ENCODE results near the gene ECE1. TPM values are rescaled to one million over a fixed set of nuclear protein-coding genes. Genes with fewer than 3 reads are reported as not detected.

The ECE1 gene
- total and polyA plus RNA-seq, 2 of the 13 experiments (the other 11 are each of a cell fraction or from before 2014, with no cell fraction given) = 13.5 to 21.2 TPM

- no peak for TF ChIP-seq RELA (CRISPR knock-in tag; IDR thresholded peaks at IDR 0.05)
- TF ChIP-seq E2F2 (CRISPR knock-in tag; IDR thresholded peaks at IDR 0.05; ENCODE audit: borderline replicate concordance) = no peak
- TF ChIP-seq HNRNPK (IDR thresholded peaks at IDR 0.05; ENCODE audit: low read depth, low read length, poor library complexity, severe bottlenecking) = no peak
- TF ChIP-seq TSC22D2 (CRISPR knock-in tag; IDR thresholded peaks at IDR 0.05; ENCODE audit: borderline replicate concordance) = no peak
- no peak for TF ChIP-seq RFX5 (IDR thresholded peaks at IDR 0.05; ENCODE audit: low read depth, low read length)
- TF ChIP-seq SATB2 (CRISPR knock-in tag; IDR thresholded peaks at IDR 0.05) = no peak
- peak; percentile 64 for TF ChIP-seq JUND (CRISPR knock-in tag; IDR thresholded peaks at IDR 0.05)
- no peak for TF ChIP-seq NR2C2 (CRISPR knock-in tag; IDR thresholded peaks at IDR 0.05; ENCODE audit: borderline replicate concordance)
- no peak for TF ChIP-seq ZNF713 (CRISPR knock-in tag; IDR thresholded peaks at IDR 0.05)
- no peak for TF ChIP-seq CHD2 (IDR thresholded peaks at IDR 0.05; ENCODE audit: low read depth, low read length)
- peak; percentile 74 for TF ChIP-seq ZMYM4 (CRISPR knock-in tag; IDR thresholded peaks at IDR 0.05)
- peak; percentile 23; the same call in 1 of the 2 replicates for TF ChIP-seq NKX3-1 (CRISPR knock-in tag; IDR thresholded peaks at IDR 0.05)
- TF ChIP-seq ISX (CRISPR knock-in tag; conservative IDR thresholded peaks at IDR 0.05) = no peak
- no peak for TF ChIP-seq MAFF (IDR thresholded peaks at IDR 0.05; ENCODE audit: low read depth, low read length)
- TF ChIP-seq ZSCAN9 (CRISPR knock-in tag; IDR thresholded peaks at IDR 0.05; ENCODE audit: borderline replicate concordance) = no peak
- TF ChIP-seq MEIS1 (CRISPR knock-in tag; IDR thresholded peaks at IDR 0.05; ENCODE audit: borderline replicate concordance) = peak; percentile 64; the same call in 1 of the 2 replicates
- no peak for TF ChIP-seq ZNF766 (CRISPR knock-in tag; IDR thresholded peaks at IDR 0.05; ENCODE audit: borderline replicate concordance)
- TF ChIP-seq PAXIP1 (CRISPR knock-in tag; conservative IDR thresholded peaks at IDR 0.05) = peak; percentile 95
- no peak for TF ChIP-seq ZNF280D (CRISPR knock-in tag; IDR thresholded peaks at IDR 0.05)
- TF ChIP-seq ESRRA (CRISPR knock-in tag; IDR thresholded peaks at IDR 0.05; ENCODE audit: low read depth) = no peak
- TF ChIP-seq ZNF784 (CRISPR knock-in tag; IDR thresholded peaks at IDR 0.05; ENCODE audit: borderline replicate concordance) = no peak
- TF ChIP-seq ZNF329 (CRISPR knock-in tag; IDR thresholded peaks at IDR 0.05; ENCODE audit: low read depth) = no peak
Observed at GRCh38 chr1:21338573-21339355, 48.5 kb upstream of the ECE1 start (continued).

All from HepG2 (cell line).